HG03139 (cell line): Measurements from ENCODE around the gene ZNF586.
A peak's percentile ranks its signal among the peaks of the same experiment; 100 is the strongest.
"Not testable (repeated sequence)": the region's sequence is repeated elsewhere in the genome, so short reads cannot be mapped to it uniquely, and the experiment has no call there.

Source experiments
- ATAC-seq: cut with Tn5 transposase; IDR thresholded peaks from one replicate; pipeline ENCODE4 v1.9.1; 2021; ENCODE audit not compliant: unreplicated experiment

Gene ZNF586

GRCh38 chr19:57769345-57770131, at the start of gene ZNF586:
Gene ZNF586, plus strand, starts transcription at chr19:57769676. Its CDS starts 167 bp downstream, at chr19:57769843.
- peak; percentile 96 for ATAC-seq

GRCh38 chr19:57719901-57720519, 49.5 kb upstream of the ZNF586 start:
- no peak for ATAC-seq

- no peak for ATAC-seq
Measured at GRCh38 chr19:57720878-57721277, 48.6 kb upstream of the ZNF586 start.

- not testable (repeated sequence) for ATAC-seq
Measured at GRCh38 chr19:57738320-57738719, 31.2 kb upstream of the ZNF586 start.

- ATAC-seq = not testable (repeated sequence)
Measured at GRCh38 chr19:57738770-57739169, 30.7 kb upstream of the ZNF586 start.

GRCh38 chr19:57746580-57747471, 22.6 kb upstream of the ZNF586 start, which contains the start of gene ZNF776:
Gene ZNF776, plus strand, starts transcription at chr19:57746815. Its CDS starts 244 bp downstream, at chr19:57747059.
- ATAC-seq = peak; percentile 95

- no peak for ATAC-seq
Measured at GRCh38 chr19:57747472-57747807, 22.0 kb upstream of the ZNF586 start.

GRCh38 chr19:57748029-57748428, 21.4 kb upstream of the ZNF586 start:
- ATAC-seq = no peak

GRCh38 chr19:57754091-57754673, 15.3 kb upstream of the ZNF586 start:
- ATAC-seq = no peak

- no peak for ATAC-seq
Measured at GRCh38 chr19:57755031-57755430, 14.4 kb upstream of the ZNF586 start.

- ATAC-seq = no peak
Measured at GRCh38 chr19:57757941-57758340, 11.5 kb upstream of the ZNF586 start.

- no peak for ATAC-seq
Measured at GRCh38 chr19:57759096-57759495, 10.4 kb upstream of the ZNF586 start.

- ATAC-seq = no peak
Measured at GRCh38 chr19:57771417-57771816, 1.9 kb downstream of the ZNF586 start.

- ATAC-seq = no peak
Measured at GRCh38 chr19:57773488-57773887, 4.0 kb downstream of the ZNF586 start.

- no peak for ATAC-seq
Measured at GRCh38 chr19:57776764-57777296, 7.4 kb downstream of the ZNF586 start.

GRCh38 chr19:57778336-57778735, 8.9 kb downstream of the ZNF586 start:
- no peak for ATAC-seq

GRCh38 chr19:57779220-57779845, 9.9 kb downstream of the ZNF586 start:
- no peak for ATAC-seq

GRCh38 chr19:57786286-57786685, 16.8 kb downstream of the ZNF586 start:
- ATAC-seq = no peak

- no peak for ATAC-seq
Measured at GRCh38 chr19:57786906-57787305, 17.4 kb downstream of the ZNF586 start.

GRCh38 chr19:57788114-57788692, 18.7 kb downstream of the ZNF586 start:
- no peak for ATAC-seq
